Astrocyte of the hippocampus (primary cell): ENCODE measurements around the gene CH25H.

Source experiments
- DNase-seq: peaks from one replicate; pipeline ENCODE4 v3.0.0; 2011; ENCODE audit warnings: low read depth, low spot score

Gene CH25H

DNA sequence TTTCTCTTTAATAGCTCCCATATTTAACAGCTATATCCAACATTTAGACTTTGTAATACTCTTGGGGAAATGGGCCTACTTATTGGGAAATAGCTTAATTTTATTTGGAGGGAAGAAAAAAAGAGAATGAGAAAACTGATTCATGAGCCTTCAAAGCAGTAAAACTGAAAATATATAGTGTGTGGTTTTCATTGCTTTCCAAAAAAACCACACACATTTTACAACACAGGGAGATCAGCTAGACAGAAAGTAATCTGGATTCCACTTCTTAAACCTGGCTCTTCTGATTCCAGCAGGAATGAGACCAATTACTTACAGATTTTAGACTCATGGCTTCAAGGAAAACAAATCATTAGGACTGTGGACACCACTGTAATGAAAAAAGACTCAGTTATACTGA lies 48.7 kb downstream of the CH25H start:
- peak; percentile 82 for DNase-seq

DNA sequence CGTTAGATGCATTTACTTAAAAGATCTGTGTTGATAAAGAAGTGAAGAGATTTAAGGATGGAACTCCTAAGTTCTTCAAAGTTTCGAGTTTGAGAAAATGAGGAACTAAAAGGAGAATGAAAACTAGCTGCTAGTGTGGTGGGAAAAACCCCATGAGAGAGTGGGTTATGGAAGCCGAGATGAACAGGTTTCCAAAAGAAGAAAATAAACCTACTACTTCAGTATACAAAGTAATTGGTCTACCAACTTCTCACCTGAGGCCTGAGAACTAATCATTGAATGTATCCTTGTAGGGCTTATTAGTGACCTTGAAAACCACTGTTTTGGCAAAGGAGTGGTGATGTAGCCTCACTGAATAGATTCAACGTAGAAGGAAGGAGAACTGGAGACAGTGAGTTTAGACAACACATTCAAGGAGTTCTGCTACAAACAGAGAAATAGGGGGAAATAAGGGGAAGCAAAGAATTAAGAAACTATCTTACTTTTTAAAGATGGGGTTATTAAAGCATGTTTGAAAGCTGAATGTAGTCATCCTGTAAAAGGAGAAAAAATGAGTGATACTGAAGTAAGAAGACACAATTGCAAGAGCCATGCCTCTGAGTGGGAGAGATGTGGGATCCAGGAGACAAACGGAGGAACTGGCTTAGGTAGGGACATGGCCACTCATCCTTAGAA lies 50.8 kb downstream of the CH25H start:
- no peak for DNase-seq
